Measurements from ENCODE around the gene SPTSSA. TPM values are rescaled to one million over a fixed set of nuclear protein-coding genes. Genes with fewer than 3 reads are reported as not detected.
"Not testable (repeated sequence)": the region's sequence is repeated elsewhere in the genome, so short reads cannot be mapped to it uniquely, and the experiment has no call there.

SPTSSA gene
- total RNA-seq, 1 donor from 2014 or later: 22.1 TPM

DNA sequence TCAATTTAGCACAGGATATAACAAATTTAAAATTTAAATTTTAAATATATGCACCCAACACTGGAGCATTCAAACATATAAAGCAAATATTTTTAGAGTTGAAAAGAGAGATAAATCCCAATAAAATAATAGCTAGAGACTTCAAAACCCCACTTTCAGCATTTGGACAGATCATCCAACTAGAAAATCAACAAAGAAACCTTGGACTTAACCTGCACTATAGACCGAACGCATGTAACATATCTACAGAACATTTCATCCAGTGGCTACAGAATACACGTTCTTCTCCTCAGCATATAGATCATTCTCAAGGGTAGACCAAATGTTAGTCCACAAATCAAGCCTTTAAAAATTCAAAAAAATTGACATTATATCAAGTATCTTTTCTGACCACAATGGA lies 64.0 kb downstream of the SPTSSA start:
- H3K9me3 Mint-ChIP-seq (ENCODE audit: unreplicated experiment): no peaks in the 10 kb centered on the region
- TF ChIP-seq CTCF (IDR thresholded peaks at IDR 0.05; ENCODE audit: unreplicated experiment): no peak
- H3K4me1 Mint-ChIP-seq (ENCODE audit: unreplicated experiment): no peaks in the 10 kb centered on the region
- no peaks in the 10 kb centered on the region for H3K36me3 Mint-ChIP-seq (ENCODE audit: low read depth, unreplicated experiment)
- DNase-seq (ENCODE audit: low spot score): no peak
- H3K27me3 Mint-ChIP-seq (ENCODE audit: unreplicated experiment): no peaks in the 10 kb centered on the region
- no peak overlapping the region for H3K27ac Mint-ChIP-seq (ENCODE audit: unreplicated experiment)
- H3K4me3 Mint-ChIP-seq (ENCODE audit: unreplicated experiment): no peak overlapping the region

- DNase-seq (ENCODE audit: low spot score): no peak
- Mint-ChIP-seq H3K9me3 (ENCODE audit: unreplicated experiment) (peaks cover 5% of the 10 kb centered on the region), H3K27me3 (ENCODE audit: unreplicated experiment) (peaks cover 1% of the 10 kb centered on the region), H3K27ac (ENCODE audit: unreplicated experiment) (no peak overlapping the region), H3K36me3 (ENCODE audit: low read depth, unreplicated experiment) (no peaks in the 10 kb centered on the region), H3K4me1 (ENCODE audit: unreplicated experiment) (no peaks in the 10 kb centered on the region), H3K4me3 (ENCODE audit: unreplicated experiment) (no peak overlapping the region)
- no peak for TF ChIP-seq CTCF (IDR thresholded peaks at IDR 0.05; ENCODE audit: unreplicated experiment)
These were observed 74.0 kb downstream of the SPTSSA start for GRCh38 chr14:34387974-34388516.

DNA sequence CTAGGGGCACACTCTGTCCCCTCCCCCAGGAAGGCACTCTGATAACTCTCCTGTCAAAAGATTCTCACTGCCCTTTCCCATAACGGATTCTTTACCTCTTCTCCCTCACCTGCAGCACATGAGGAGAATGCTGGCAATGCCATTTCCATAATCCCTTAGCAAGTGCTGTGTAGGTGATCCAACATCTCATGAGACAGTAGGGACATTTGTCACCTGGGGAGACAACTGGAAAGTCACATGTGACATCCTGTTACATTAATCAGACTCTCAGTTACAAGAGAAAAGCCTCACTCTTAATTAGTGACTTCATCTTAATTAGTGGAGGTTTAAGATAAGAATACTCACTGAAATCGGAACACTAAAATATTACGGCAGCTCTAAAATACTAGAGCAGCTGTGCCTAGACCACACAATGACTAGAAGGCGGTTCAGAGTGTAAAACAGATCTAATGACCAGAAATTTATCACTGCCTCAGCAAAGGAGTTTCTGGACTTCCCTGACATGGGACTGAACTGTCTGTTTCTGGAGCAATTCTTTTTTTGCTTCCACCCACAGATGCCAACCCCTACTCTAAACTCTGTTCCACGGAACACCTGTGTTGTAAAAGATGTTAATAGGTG lies 75.1 kb downstream of the SPTSSA start:
- DNase-seq (ENCODE audit: low spot score): no peak
- peaks cover 5% of the 10 kb centered on the region for H3K9me3 Mint-ChIP-seq (ENCODE audit: unreplicated experiment)
- H3K4me1 Mint-ChIP-seq (ENCODE audit: unreplicated experiment): no peaks in the 10 kb centered on the region
- H3K27ac Mint-ChIP-seq (ENCODE audit: unreplicated experiment): no peak overlapping the region
- H3K27me3 Mint-ChIP-seq (ENCODE audit: unreplicated experiment): peaks cover 1% of the 10 kb centered on the region
- H3K4me3 Mint-ChIP-seq (ENCODE audit: unreplicated experiment): no peak overlapping the region
- TF ChIP-seq CTCF (IDR thresholded peaks at IDR 0.05; ENCODE audit: unreplicated experiment): no peak
- H3K36me3 Mint-ChIP-seq (ENCODE audit: low read depth, unreplicated experiment): no peaks in the 10 kb centered on the region

- not testable (repeated sequence) for DNase-seq (ENCODE audit: low spot score); H3K27ac Mint-ChIP-seq (ENCODE audit: unreplicated experiment); H3K9me3 Mint-ChIP-seq (ENCODE audit: unreplicated experiment); H3K36me3 Mint-ChIP-seq (ENCODE audit: low read depth, unreplicated experiment); H3K27me3 Mint-ChIP-seq (ENCODE audit: unreplicated experiment); H3K4me3 Mint-ChIP-seq (ENCODE audit: unreplicated experiment); H3K4me1 Mint-ChIP-seq (ENCODE audit: unreplicated experiment)
These were observed 76.2 kb downstream of the SPTSSA start for GRCh38 chr14:34385881-34386280.

DNA sequence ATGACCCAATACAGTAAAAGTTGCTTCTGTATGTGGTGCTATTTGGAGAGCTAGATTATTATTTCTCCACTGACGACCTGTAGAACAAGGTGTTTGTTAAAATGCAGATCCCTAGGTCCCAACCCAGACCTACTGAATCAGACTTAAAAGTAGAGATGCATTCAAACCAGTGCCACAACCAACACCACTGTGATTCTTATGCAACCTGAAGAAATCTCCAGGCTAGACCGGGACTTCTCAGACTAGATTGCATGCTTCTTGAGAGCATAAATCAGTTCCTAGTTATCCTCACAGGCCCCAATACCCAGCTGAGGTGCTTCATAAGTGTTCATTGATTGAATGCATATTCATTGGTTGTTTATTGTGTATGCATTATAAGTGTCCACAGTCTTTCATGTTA lies 78.2 kb downstream of the SPTSSA start:
- no peak for TF ChIP-seq CTCF (IDR thresholded peaks at IDR 0.05; ENCODE audit: unreplicated experiment)
- no peak overlapping the region for H3K27ac Mint-ChIP-seq (ENCODE audit: unreplicated experiment)
- no peaks in the 10 kb centered on the region for H3K36me3 Mint-ChIP-seq (ENCODE audit: low read depth, unreplicated experiment)
- no peaks in the 10 kb centered on the region for H3K9me3 Mint-ChIP-seq (ENCODE audit: unreplicated experiment)
- no peaks in the 10 kb centered on the region for H3K4me1 Mint-ChIP-seq (ENCODE audit: unreplicated experiment)
- H3K4me3 Mint-ChIP-seq (ENCODE audit: unreplicated experiment): no peak overlapping the region
- no peak for DNase-seq (ENCODE audit: low spot score)
- no peaks in the 10 kb centered on the region for H3K27me3 Mint-ChIP-seq (ENCODE audit: unreplicated experiment)

Other genes with a start within 250 kb of the SPTSSA start
- gene EAPP, start 77.5 kb upstream of the SPTSSA start, total RNA-seq (ENCODE audit: unreplicated experiment): 30.1 TPM
- gene SNX6, start 167.9 kb upstream of the SPTSSA start, total RNA-seq (ENCODE audit: unreplicated experiment): 82.4 TPM